Gastroesophageal sphincter (tissue), 2 donors: ENCODE results near the gene NME4.

ENCODE experiments used
- EP300 ChIP-seq: sonication (generic); formaldehyde crosslinking; IDR thresholded peaks from one replicate; pipeline ENCODE4 v1.6.1; 2017; ENCODE audit warnings: antibody characterized with exemption, mild to moderate bottlenecking
- POLR2A ChIP-seq, 2 donors: fragments of 450-650 bp; IDR thresholded peaks; one replicate each; pipeline ENCODE4 v1.6.1; 2017; ENCODE audit warnings: antibody characterized with exemption in 2 of 2, mild to moderate bottlenecking in 2 of 2, moderate library complexity in 1 of 2

- TF ChIP-seq POLR2A (IDR thresholded peaks at IDR 0.05) (no peak), EP300 (no peak)
Observed at GRCh38 chr16:398561-399339, 1.8 kb downstream of the NME4 start.
